Measurements from ENCODE around the gene AK4. TPM values are rescaled to one million over a fixed set of nuclear protein-coding genes. Genes with fewer than 3 reads are reported as not detected.

AK4 gene
- total and polyA plus RNA-seq, 4 donors, result 52.3 to 106 (median 59.3) TPM

DNA sequence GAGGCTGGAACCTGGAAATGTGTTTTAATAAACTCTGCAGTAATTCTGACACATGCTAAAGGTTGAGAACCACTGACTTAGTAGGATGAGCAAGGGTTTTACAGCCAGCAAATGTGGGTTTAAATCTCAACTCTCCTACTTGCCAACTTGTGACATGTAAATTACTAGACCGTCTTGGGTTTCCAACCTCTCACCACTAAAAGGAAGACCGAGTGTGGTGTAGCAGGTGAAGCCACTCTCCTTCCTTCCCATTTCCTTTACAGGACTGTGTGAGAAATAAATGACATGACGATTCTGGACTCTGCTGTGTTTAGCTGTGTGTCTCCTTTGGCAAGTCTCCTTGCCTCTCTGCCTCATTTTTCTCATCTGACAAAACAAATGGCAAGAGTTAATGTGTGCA lies 111.8 kb downstream of the AK4 start (continued):
- TF ChIP-seq CTCF (IDR thresholded peaks at IDR 0.05; ENCODE audit: low read depth, low read length, missing input control) (no peak), YY1 (IDR thresholded peaks at IDR 0.05) (no peak), MAX (IDR thresholded peaks at IDR 0.05) (no peak)

DNA sequence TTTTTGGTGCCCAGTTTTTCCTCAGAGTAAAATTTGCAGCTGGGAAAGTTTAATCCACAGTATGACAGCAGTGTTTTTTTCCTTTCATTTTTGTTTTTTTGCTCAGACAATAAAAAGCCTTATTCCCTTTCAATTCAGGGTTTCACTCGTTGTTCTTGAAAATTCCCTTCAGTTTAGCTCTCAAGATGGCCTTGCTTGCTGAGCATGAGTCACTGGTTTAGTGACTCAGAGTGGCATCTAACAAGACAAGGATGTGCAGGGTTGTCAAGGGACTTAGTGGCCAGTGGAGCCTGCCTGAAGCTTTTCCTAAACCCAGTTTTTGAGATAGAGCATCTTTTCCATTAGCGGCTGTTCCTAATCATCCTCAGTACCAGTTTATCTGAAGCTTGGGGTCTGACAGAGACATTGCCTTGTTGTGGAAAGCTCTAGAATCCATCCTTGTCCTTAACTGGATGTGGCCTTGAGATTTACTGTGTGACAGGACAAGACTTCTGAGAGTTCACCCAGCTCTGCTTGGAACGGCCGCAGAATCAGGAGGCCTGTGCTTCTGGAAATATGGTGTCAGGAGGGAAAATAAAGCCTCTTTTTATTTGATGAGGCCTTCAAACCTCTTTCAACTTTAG lies 113.0 kb downstream of the AK4 start:
- Histone ChIP-seq H3K36me3 (ENCODE audit: control insufficient read depth in 4 of 4, insufficient read depth in 3 of 4, low read depth in 1 of 4, low read length in 3 of 4) (no peaks in the 10 kb centered on the region), H3K27ac (ENCODE audit: low read depth in 1 of 2, low read length in 2 of 2) (no peak overlapping the region)
- WGBS, result 86% methylated on average over 4 of the region's 4 CpGs

GRCh38 chr1:65263286-65263685 lies 115.3 kb downstream of the AK4 start:
- WGBS, result 94% methylated on average over 1 of the region's 1 CpG
- Histone ChIP-seq H3K9me3 (ENCODE audit: control insufficient read depth in 4 of 4, low read length in 3 of 4) (no peaks in the 10 kb centered on the region), H3K9ac (ENCODE audit: low read depth in 1 of 2, low read length in 2 of 2) (no peak overlapping the region), H3K4me3 (ENCODE audit: low read depth in 1 of 3, low read length in 3 of 3) (no peak overlapping the region), H3K36me3 (ENCODE audit: control insufficient read depth in 4 of 4, insufficient read depth in 3 of 4, low read depth in 1 of 4, low read length in 3 of 4) (no peaks in the 10 kb centered on the region), H3K4me1 (ENCODE audit: control insufficient read depth in 4 of 4, insufficient read depth in 4 of 4, low read length in 3 of 4) (peaks cover 4 to 14% (median 11%) of the 10 kb centered on the region in 4 donors), H3K27ac (ENCODE audit: low read depth in 1 of 2, low read length in 2 of 2) (no peak overlapping the region), H3K27me3 (ENCODE audit: control insufficient read depth in 4 of 4, insufficient read depth in 4 of 4, low read length in 3 of 4) (peaks cover 0 to 6% (median 1%) of the 10 kb centered on the region in 4 donors)
- DNase-seq (ENCODE audit: low spot score), result no peak
- no peak for TF ChIP-seq RAD21 (IDR thresholded peaks at IDR 0.05)
- TF ChIP-seq MAX (IDR thresholded peaks at IDR 0.05), result no peak
- TF ChIP-seq HNF4G (IDR thresholded peaks at IDR 0.05), result no peak
- TF ChIP-seq GABPA (IDR thresholded peaks at IDR 0.05 in 1 of 2, conservative IDR thresholded peaks at IDR 0.05 in 1 of 2), result no peak
- TF ChIP-seq SP1 (IDR thresholded peaks at IDR 0.05), result no peak
- no peak for TF ChIP-seq TAF1 (conservative IDR thresholded peaks at IDR 0.05)
- TF ChIP-seq NR2F2 (IDR thresholded peaks at IDR 0.05), result no peak
- no peak for TF ChIP-seq FOXA1 (IDR thresholded peaks at IDR 0.05)
- TF ChIP-seq CTCF (IDR thresholded peaks at IDR 0.05; ENCODE audit: low read depth, low read length, missing input control), result no peak
- TF ChIP-seq FOXA2 (IDR thresholded peaks at IDR 0.05), result no peak
- TF ChIP-seq RXRA (IDR thresholded peaks at IDR 0.05), result no peak
- TF ChIP-seq EGR1 (IDR thresholded peaks at IDR 0.05; ENCODE audit: low read depth in 2 of 2), result no peak
- no peak for TF ChIP-seq REST (IDR thresholded peaks at IDR 0.05)
- TF ChIP-seq ATF3 (IDR thresholded peaks at IDR 0.05), result no peak

More for the DNA sequence above, 113.0 kb downstream of the AK4 start:
- Histone ChIP-seq H3K9ac (ENCODE audit: low read depth in 1 of 2, low read length in 2 of 2) (no peak overlapping the region), H3K4me3 (ENCODE audit: low read depth in 1 of 3, low read length in 3 of 3) (no peak overlapping the region), H3K9me3 (ENCODE audit: control insufficient read depth in 4 of 4, low read length in 3 of 4) (no peaks in the 10 kb centered on the region), H3K27me3 (ENCODE audit: control insufficient read depth in 4 of 4, insufficient read depth in 4 of 4, low read length in 3 of 4) (peaks cover 0 to 3% (median 1%) of the 10 kb centered on the region in 4 donors), H3K4me1 (ENCODE audit: control insufficient read depth in 4 of 4, insufficient read depth in 4 of 4, low read length in 3 of 4) (peaks cover 3 to 13% (median 9%) of the 10 kb centered on the region in 4 donors)
- no peak for DNase-seq (ENCODE audit: low spot score)
- no peak for TF ChIP-seq CTCF (IDR thresholded peaks at IDR 0.05; ENCODE audit: low read depth, low read length, missing input control)
- TF ChIP-seq HNF4A (conservative IDR thresholded peaks at IDR 0.05), result no peak
- TF ChIP-seq FOXA2 (IDR thresholded peaks at IDR 0.05), result no peak
- no peak for TF ChIP-seq RXRA (IDR thresholded peaks at IDR 0.05)
- no peak for TF ChIP-seq GABPA (IDR thresholded peaks at IDR 0.05 in 1 of 2, conservative IDR thresholded peaks at IDR 0.05 in 1 of 2)
